Measurements from ENCODE around the gene PSMB7.

Gene PSMB7

GRCh38 chr9:124399968-124400940, 15.0 kb downstream of the PSMB7 start:
- Histone ChIP-seq H3K4me3 (ENCODE audit: low read depth, low read length) (no peak overlapping the region), H3K9me3 (ENCODE audit: control insufficient read depth, insufficient read depth, low read depth, low read length) (no peaks in the 10 kb centered on the region), H3K4me1 (ENCODE audit: control insufficient read depth, insufficient read depth, low read length) (no peaks in the 10 kb centered on the region), H3K36me3 (ENCODE audit: control insufficient read depth in 2 of 2, insufficient read depth in 1 of 2, low read length in 2 of 2) (peaks cover 7 to 85% of the 10 kb centered on the region in 2 experiments; a peak in 2 of 3 replicates), H3K27ac (ENCODE audit: extremely low read depth, low read depth, low read length) (no peak overlapping the region)
- ChIA-PET CTCF (interaction anchor here (0.6 to 2.8 kb wide), 7 partner anchors 9 to 274 kb away, joined by 3 to 17 read pairs (median 3); no protein-coding TSS in a partner anchor), POLR2A (interaction anchor here (1.3 kb wide), 1 partner anchor 9 kb away, joined by 3 read pairs; no protein-coding TSS in a partner anchor)
- peak; percentile 28; the same call in 1 of the 2 replicates for TF ChIP-seq ZIC2 (tag by site-specific recombination; IDR thresholded peaks at IDR 0.05)
- no peak for TF ChIP-seq ZSCAN16 (tag by site-specific recombination; IDR thresholded peaks at IDR 0.05)
- no peak for TF ChIP-seq ZNF19 (tag by site-specific recombination; IDR thresholded peaks at IDR 0.05; ENCODE audit: low read depth)
- TF ChIP-seq ZBTB48 (tag by site-specific recombination; IDR thresholded peaks at IDR 0.05), result peak; percentile 87
- TF ChIP-seq ZNF544 (tag by site-specific recombination; IDR thresholded peaks at IDR 0.05), result no peak
- TF ChIP-seq ZNF423 (tag by site-specific recombination; IDR thresholded peaks at IDR 0.05), result no peak
- TF ChIP-seq ZNF76 (tag by site-specific recombination; IDR thresholded peaks at IDR 0.05; ENCODE audit: borderline replicate concordance, low read depth), result no peak
- TF ChIP-seq ZNF10 (tag by site-specific recombination; IDR thresholded peaks at IDR 0.05), result no peak
- TF ChIP-seq ZFP37 (tag by site-specific recombination; IDR thresholded peaks at IDR 0.05), result no peak
- TF ChIP-seq TRIM28 (IDR thresholded peaks at IDR 0.05; ENCODE audit: borderline replicate concordance, low read length), result no peak
- no peak for TF ChIP-seq ZEB2 (tag by site-specific recombination; IDR thresholded peaks at IDR 0.05)
- TF ChIP-seq ZNF239 (tag by site-specific recombination; IDR thresholded peaks at IDR 0.05), result no peak
- no peak for TF ChIP-seq ZNF626 (tag by site-specific recombination; IDR thresholded peaks at IDR 0.05)
- TF ChIP-seq ZFP69B (tag by site-specific recombination; IDR thresholded peaks at IDR 0.05), result no peak
- no peak for TF ChIP-seq ZNF677 (tag by site-specific recombination; IDR thresholded peaks at IDR 0.05)
- no peak for TF ChIP-seq YY2 (tag by site-specific recombination; IDR thresholded peaks at IDR 0.05)
- no peak for TF ChIP-seq ZNF585B (tag by site-specific recombination; IDR thresholded peaks at IDR 0.05)

GRCh38 chr9:124399323-124399967, 15.8 kb downstream of the PSMB7 start:
- Histone ChIP-seq H3K36me3 (ENCODE audit: control insufficient read depth in 2 of 2, insufficient read depth in 1 of 2, low read length in 2 of 2) (peaks cover 5 to 78% of the 10 kb centered on the region in 2 experiments; a peak in 2 of 3 replicates), H3K4me1 (ENCODE audit: control insufficient read depth, insufficient read depth, low read length) (no peaks in the 10 kb centered on the region), H3K4me3 (ENCODE audit: low read depth, low read length) (no peak overlapping the region), H3K27ac (ENCODE audit: extremely low read depth, low read depth, low read length) (no peak overlapping the region), H3K9me3 (ENCODE audit: control insufficient read depth, insufficient read depth, low read depth, low read length) (no peaks in the 10 kb centered on the region)
- ChIA-PET POLR2A (interaction anchor here (1.3 kb wide), 1 partner anchor 8 kb away, joined by 3 read pairs; no protein-coding TSS in a partner anchor), CTCF (interaction anchor here (0.6 to 2.8 kb wide), 7 partner anchors 8 to 238 kb away, joined by 3 to 17 read pairs (median 3); no protein-coding TSS in a partner anchor)
- TF ChIP-seq HOXC10 (CRISPR knock-in tag; IDR thresholded peaks at IDR 0.05) (no peak), KLF16 (tag by site-specific recombination; IDR thresholded peaks at IDR 0.05) (no peak), KLF7 (tag by site-specific recombination; IDR thresholded peaks at IDR 0.05; ENCODE audit: borderline replicate concordance) (no peak), ZNF157 (tag by site-specific recombination; IDR thresholded peaks at IDR 0.05) (no peak), ZNF26 (tag by site-specific recombination; IDR thresholded peaks at IDR 0.05) (no peak), ZNF549 (tag by site-specific recombination; IDR thresholded peaks at IDR 0.05) (no peak), SCRT1 (tag by site-specific recombination; IDR thresholded peaks at IDR 0.05; ENCODE audit: borderline replicate concordance) (no peak), ZNF416 (tag by site-specific recombination; IDR thresholded peaks at IDR 0.05) (no peak), ZNF37A (tag by site-specific recombination; IDR thresholded peaks at IDR 0.05) (no peak), ZNF544 (tag by site-specific recombination; IDR thresholded peaks at IDR 0.05) (no peak), ATF2 (tag by site-specific recombination; IDR thresholded peaks at IDR 0.05; ENCODE audit: low read depth) (no peak), YY1 (tag by site-specific recombination; IDR thresholded peaks at IDR 0.05) (no peak), PRDM4 (tag by site-specific recombination; IDR thresholded peaks at IDR 0.05) (no peak)

Measured in HEK293 (cell line).